Adipocyte (in vitro differentiated cells): Measurements from ENCODE around the gene HOMER2.

Experiments
- DNase-seq: peaks from one replicate; pipeline ENCODE4 v3.0.0-alpha.2; 2015; ENCODE audit warnings: low read depth
- H3K27me3 ChIP-seq: replicated peaks from 2 replicates; pipeline ENCODE4 v1.7.0; 2013; ENCODE audit warnings: mild to moderate bottlenecking, low read length, moderate library complexity; ENCODE audit not compliant: control insufficient read depth, insufficient read depth
- H3K36me3 ChIP-seq: 2 replicates; pipeline ENCODE4 v1.7.0; 2013; ENCODE audit warnings: low read length, mild to moderate bottlenecking, moderate library complexity; ENCODE audit not compliant: control insufficient read depth, insufficient read depth, severe bottlenecking
- H3K4me1 ChIP-seq: 2 replicates; pipeline ENCODE4 v1.7.0; 2013; ENCODE audit warnings: mild to moderate bottlenecking, low read length, moderate library complexity; ENCODE audit not compliant: control insufficient read depth, insufficient read depth
- H3K4me3 ChIP-seq: 2 replicates; pipeline ENCODE4 v1.7.0; 2013; ENCODE audit warnings: mild to moderate bottlenecking, low read length, moderate library complexity
- H3K9ac ChIP-seq: 2 replicates; pipeline ENCODE4 v1.7.0; 2013; ENCODE audit warnings: mild to moderate bottlenecking, low read length, moderate library complexity
- H3K9me3 ChIP-seq: 2 replicates; pipeline ENCODE4 v1.7.0; 2013; ENCODE audit warnings: mild to moderate bottlenecking, low read length, moderate library complexity; ENCODE audit not compliant: control insufficient read depth

The HOMER2 gene

GRCh38 chr15:82855286-82856100, 97.0 kb downstream of the HOMER2 start:
- no peaks in the 10 kb centered on the region for H3K27me3 ChIP-seq
- no peak for DNase-seq
- H3K36me3 ChIP-seq = no peaks in the 10 kb centered on the region
- no peaks in the 10 kb centered on the region for H3K9me3 ChIP-seq
- H3K9ac ChIP-seq = no peak overlapping the region
- no peaks in the 10 kb centered on the region for H3K4me1 ChIP-seq
- H3K4me3 ChIP-seq = no peak overlapping the region

- no peak for DNase-seq
- Histone ChIP-seq H3K9ac (no peak overlapping the region), H3K4me3 (no peak overlapping the region), H3K27me3 (no peaks in the 10 kb centered on the region), H3K36me3 (no peaks in the 10 kb centered on the region), H3K4me1 (peaks cover 3% of the 10 kb centered on the region), H3K9me3 (no peaks in the 10 kb centered on the region)
These were observed 98.0 kb downstream of the HOMER2 start for GRCh38 chr15:82854554-82854953.

GRCh38 chr15:82852941-82853561, 99.5 kb downstream of the HOMER2 start:
- no peak for DNase-seq
- no peaks in the 10 kb centered on the region for H3K36me3 ChIP-seq
- no peak overlapping the region for H3K9ac ChIP-seq
- no peaks in the 10 kb centered on the region for H3K9me3 ChIP-seq
- H3K4me1 ChIP-seq = peaks cover 9% of the 10 kb centered on the region
- H3K4me3 ChIP-seq = no peak overlapping the region
- H3K27me3 ChIP-seq = no peaks in the 10 kb centered on the region

- no peak for DNase-seq
- H3K36me3 ChIP-seq = no peaks in the 10 kb centered on the region
- no peak overlapping the region for H3K4me3 ChIP-seq
- peaks cover 9% of the 10 kb centered on the region for H3K4me1 ChIP-seq
- H3K9me3 ChIP-seq = no peaks in the 10 kb centered on the region
- H3K27me3 ChIP-seq = no peaks in the 10 kb centered on the region
- no peak overlapping the region for H3K9ac ChIP-seq
These were observed 100.5 kb downstream of the HOMER2 start for GRCh38 chr15:82851981-82852511.

GRCh38 chr15:82851306-82851850, 101.1 kb downstream of the HOMER2 start:
- no peak overlapping the region for H3K9ac ChIP-seq
- no peak overlapping the region for H3K4me3 ChIP-seq
- H3K4me1 ChIP-seq = peaks cover 9% of the 10 kb centered on the region
- no peaks in the 10 kb centered on the region for H3K27me3 ChIP-seq
- no peaks in the 10 kb centered on the region for H3K9me3 ChIP-seq
- no peaks in the 10 kb centered on the region for H3K36me3 ChIP-seq
- no peak for DNase-seq

- H3K27me3 ChIP-seq = no peaks in the 10 kb centered on the region
- no peak overlapping the region for H3K4me3 ChIP-seq
- H3K36me3 ChIP-seq = no peaks in the 10 kb centered on the region
- peak; percentile 8 for DNase-seq
- H3K9me3 ChIP-seq = no peaks in the 10 kb centered on the region
- no peak overlapping the region for H3K9ac ChIP-seq
- peaks cover 9% of the 10 kb centered on the region for H3K4me1 ChIP-seq
These were observed 101.8 kb downstream of the HOMER2 start for GRCh38 chr15:82850731-82851130.

- Histone ChIP-seq H3K36me3 (no peaks in the 10 kb centered on the region), H3K9me3 (no peaks in the 10 kb centered on the region), H3K9ac (peak overlapping the region; percentile 57), H3K4me1 (peaks cover 9% of the 10 kb centered on the region), H3K4me3 (peak overlapping the region; percentile 40), H3K27me3 (no peaks in the 10 kb centered on the region)
- DNase-seq = peak; percentile 33
These were observed 102.7 kb downstream of the HOMER2 start for GRCh38 chr15:82849556-82850512.

GRCh38 chr15:82848241-82848993, 104.1 kb downstream of the HOMER2 start:
- H3K27me3 ChIP-seq = no peaks in the 10 kb centered on the region
- peaks cover 9% of the 10 kb centered on the region for H3K4me1 ChIP-seq
- no peaks in the 10 kb centered on the region for H3K36me3 ChIP-seq
- no peak for DNase-seq
- no peak overlapping the region for H3K9ac ChIP-seq
- no peak overlapping the region for H3K4me3 ChIP-seq
- no peaks in the 10 kb centered on the region for H3K9me3 ChIP-seq

- Histone ChIP-seq H3K27me3 (no peaks in the 10 kb centered on the region), H3K4me3 (no peak overlapping the region), H3K4me1 (peaks cover 9% of the 10 kb centered on the region), H3K9me3 (no peaks in the 10 kb centered on the region), H3K9ac (no peak overlapping the region), H3K36me3 (no peaks in the 10 kb centered on the region)
- no peak for DNase-seq
These were observed 104.8 kb downstream of the HOMER2 start for GRCh38 chr15:82847703-82848102.

- no peak overlapping the region for H3K9ac ChIP-seq
- no peak for DNase-seq
- peaks cover 9% of the 10 kb centered on the region for H3K4me1 ChIP-seq
- H3K9me3 ChIP-seq = no peaks in the 10 kb centered on the region
- no peaks in the 10 kb centered on the region for H3K27me3 ChIP-seq
- no peaks in the 10 kb centered on the region for H3K36me3 ChIP-seq
- no peak overlapping the region for H3K4me3 ChIP-seq
These were observed 105.9 kb downstream of the HOMER2 start for GRCh38 chr15:82846621-82847020.
